ENCODE data around the gene DENND1A.

DENND1A gene

DNA sequence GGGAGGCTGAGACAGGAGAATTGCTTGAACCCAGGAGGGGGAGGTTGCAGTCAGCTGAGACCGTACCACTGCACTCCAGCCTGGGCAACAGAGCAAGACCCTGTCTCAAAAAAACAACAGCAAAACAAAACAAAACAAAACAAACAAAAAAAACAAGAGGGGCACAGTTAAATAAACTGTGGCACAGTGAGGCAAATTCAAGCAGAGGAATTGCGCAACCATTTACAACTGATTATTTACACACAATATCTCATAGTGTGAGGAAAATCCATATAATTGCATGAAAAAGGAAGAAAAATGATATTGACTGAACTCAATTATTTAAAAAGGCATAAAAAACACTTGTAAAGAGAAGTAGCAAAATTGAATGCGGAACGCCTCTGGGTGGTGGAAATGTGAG, 412.4 kb downstream of the DENND1A start:
- no peak for DNase-seq

GRCh38 chr9:123514766-123515165, 415.2 kb downstream of the DENND1A start:
- DNase-seq: no peak

GRCh38 chr9:123513554-123513953, 416.4 kb downstream of the DENND1A start:
- no peak for DNase-seq

DNA sequence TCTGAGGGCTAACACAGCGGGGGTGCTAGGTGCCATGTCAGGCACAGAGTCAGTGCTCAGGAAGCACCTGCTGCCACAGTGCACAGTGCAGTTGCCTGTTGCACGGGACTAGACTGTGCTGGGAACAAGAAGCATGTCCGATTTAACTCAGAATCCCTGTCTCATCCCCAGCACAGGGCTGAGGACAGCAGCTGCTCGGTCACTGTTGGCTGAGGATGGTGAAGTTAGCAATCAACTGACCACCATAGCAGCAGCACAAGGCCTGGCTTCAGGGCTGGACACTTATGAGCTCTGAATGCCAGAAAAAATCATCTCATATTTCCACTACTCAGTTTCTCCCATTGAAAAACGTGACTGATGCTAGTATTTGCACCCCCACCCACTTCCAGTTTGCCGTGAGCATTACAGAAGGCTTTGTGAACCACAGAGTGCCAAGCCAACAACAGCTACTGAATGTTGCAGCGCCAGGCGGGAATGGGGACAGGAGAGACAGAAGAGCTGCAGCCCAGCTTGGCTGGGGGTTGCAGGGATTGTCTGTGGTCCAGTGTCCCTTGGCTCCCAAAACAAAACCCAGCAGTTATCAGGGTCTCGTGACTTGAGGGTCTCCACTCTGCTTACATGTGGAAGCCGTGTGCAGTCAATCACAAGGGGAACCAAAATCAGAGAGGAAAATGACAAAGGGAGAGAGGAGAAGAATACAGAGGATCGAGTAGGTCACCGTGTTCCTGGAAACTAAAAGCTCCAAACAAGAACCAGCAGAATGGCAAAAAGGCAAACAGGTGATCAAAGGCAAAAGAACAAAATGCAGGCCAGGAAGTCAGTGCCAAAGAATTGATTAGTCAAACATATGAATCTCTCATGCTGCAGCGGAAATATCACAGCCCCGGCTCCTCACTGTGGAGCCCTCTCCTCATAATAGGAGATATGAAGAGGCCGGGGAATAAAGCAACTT, 418.3 kb downstream of the DENND1A start:
- no peak for DNase-seq

DNA sequence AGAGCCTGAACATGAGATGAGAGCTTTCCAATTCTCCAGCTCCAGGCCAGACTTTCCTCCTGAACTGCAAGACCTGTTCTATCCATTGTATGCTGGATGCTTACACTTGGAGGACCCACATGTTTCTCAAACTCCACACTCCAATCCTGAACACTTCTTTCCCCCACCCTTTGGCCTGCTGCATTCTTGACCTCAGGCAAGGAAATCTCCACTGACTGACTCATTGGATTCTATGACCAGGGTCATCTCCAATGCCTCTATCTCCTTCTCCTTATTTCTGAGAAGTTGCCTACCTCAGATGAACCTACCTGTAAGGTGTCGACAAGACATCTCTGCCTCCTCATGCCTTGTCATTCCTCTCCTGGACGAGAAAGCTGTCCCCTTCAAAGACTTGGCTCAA, 420.3 kb downstream of the DENND1A start:
- no peak for DNase-seq

- DNase-seq: no peak
Observed at GRCh38 chr9:123508048-123508447, 421.9 kb downstream of the DENND1A start.

DNA sequence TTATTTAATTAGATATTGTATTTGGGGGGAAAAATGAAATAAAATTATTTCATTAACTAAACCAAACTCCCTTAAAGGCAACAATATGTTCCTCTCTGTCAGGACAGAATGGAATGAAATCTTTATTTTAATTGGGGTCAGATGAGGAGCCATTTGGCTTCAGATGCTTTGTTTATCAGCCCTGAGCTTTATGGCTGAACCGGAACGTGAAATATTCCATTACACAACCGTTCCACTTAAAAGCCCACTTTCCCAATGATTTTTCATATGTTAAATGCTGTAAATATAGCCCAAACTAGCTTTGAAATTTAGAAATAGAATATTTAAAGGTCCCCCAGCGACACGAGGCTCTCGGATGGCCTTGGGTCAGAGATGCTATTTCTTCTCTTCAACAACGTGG, 424.4 kb downstream of the DENND1A start:
- DNase-seq: no peak

DNA sequence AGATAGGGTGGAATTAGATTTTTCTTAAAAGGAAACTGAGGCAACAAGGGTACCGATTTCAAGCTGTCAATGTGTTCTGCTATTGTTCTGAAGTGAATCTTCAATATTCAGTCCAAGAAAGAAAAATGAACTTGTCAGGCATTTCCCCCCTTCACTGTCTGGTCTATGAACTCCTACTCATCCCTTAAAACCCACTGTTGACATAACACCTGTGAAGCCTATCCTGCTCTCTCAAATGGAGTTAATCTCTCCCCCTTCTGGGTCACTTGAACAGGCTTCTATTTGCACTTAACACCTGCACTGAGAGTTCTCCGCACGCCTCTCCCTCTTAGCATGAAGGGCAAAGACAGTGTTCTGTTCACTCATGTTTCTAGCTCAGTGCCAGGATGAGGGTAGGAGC, 429.6 kb downstream of the DENND1A start:
- no peak for DNase-seq

- DNase-seq: no peak
Observed at GRCh38 chr9:123497830-123498229, 432.1 kb downstream of the DENND1A start.

- no peak for DNase-seq
Observed at GRCh38 chr9:123495731-123496130, 434.2 kb downstream of the DENND1A start.

- no peak for DNase-seq
Observed at GRCh38 chr9:123493627-123494026, 436.3 kb downstream of the DENND1A start.

DNA sequence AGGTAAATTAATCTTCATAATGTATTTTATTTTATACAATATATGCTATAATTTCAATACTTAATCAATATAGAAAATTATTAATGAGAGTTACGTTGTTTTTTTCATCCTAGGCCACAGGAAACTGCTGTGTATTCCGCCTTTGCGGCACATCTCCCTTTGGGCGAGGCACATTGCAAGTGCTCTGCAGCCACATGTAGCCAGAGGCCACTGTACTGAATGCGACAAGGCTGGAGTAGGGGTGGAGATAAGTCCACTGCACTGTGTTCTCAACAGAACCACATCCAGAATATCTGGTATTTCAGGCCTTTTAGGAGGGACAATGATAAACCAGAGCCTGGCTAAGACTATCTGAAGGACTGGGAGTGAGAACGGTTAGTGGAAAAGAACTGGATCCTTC, 439.2 kb downstream of the DENND1A start:
- no peak for DNase-seq

- no peak for DNase-seq
Observed at GRCh38 chr9:123488722-123489321, 441.1 kb downstream of the DENND1A start.

- no peak for DNase-seq
Observed at GRCh38 chr9:123487944-123488548, 441.9 kb downstream of the DENND1A start.

- DNase-seq: no peak
Observed at GRCh38 chr9:123486431-123486830, 443.5 kb downstream of the DENND1A start.

- no peak for DNase-seq
Observed at GRCh38 chr9:123485216-123485615, 444.7 kb downstream of the DENND1A start.

GRCh38 chr9:123484130-123484529, 445.8 kb downstream of the DENND1A start:
- no peak for DNase-seq

DNA sequence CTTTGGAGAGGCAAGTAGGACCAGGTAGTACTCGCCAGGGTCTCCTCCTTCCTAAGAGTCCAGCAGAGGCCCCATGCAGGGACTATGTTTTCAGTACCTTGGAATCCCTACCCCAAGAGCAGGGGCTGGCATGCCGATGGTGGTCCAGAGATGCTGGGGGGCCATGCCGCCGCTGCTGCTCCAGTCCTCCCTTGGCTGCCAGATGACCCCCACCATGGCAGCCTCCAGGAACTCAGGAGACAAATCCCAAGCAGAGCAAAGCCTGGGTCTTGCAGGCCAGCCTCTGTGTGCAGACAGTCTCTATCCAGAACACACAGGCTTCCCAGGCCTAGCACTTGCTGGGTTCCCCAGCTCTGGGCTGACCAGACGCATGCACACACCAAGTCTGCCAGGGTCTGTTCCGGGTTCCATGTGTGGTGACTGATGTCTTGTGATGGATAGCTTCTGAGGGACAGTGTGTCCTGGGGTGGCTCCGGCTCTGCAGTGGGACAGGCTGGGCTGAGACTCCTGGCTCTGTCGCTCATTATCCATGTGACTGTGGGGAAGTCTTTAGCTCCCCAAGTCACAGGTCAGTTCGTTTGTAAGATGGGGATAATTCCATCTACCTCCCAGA, 446.6 kb downstream of the DENND1A start:
- no peak for DNase-seq

DNA sequence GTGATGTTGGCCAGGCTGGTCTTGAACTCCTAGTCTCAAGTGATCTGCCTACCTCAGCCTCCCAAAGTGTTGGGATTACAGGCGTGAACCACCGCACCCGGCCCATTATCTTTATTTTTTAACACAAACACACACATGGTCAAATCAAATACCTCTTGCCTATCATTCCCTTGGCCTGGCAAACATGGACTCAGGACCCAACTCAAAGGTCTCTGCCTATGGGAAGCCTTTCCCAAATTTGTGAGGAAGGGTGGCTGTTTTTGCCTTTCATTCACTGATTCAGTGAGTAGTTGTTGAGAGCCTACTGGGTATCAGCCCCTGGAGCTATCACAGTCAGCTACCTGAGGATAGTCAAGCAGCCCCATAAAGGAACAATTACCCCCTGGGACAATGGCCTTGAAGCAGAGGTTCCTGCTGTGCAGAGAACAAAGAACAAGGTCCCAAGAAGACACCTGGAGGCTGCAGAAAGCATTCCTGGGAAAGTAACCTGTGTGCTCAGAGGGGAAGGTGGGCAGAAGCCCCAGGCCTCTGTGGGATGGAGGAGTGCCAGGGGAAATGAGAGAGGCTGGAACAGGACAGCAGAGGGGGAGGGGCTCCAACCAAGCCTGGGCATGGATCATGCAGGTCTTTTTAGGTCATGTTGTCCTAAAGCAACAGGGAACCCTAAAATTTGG, 447.5 kb downstream of the DENND1A start:
- no peak for DNase-seq

DNA sequence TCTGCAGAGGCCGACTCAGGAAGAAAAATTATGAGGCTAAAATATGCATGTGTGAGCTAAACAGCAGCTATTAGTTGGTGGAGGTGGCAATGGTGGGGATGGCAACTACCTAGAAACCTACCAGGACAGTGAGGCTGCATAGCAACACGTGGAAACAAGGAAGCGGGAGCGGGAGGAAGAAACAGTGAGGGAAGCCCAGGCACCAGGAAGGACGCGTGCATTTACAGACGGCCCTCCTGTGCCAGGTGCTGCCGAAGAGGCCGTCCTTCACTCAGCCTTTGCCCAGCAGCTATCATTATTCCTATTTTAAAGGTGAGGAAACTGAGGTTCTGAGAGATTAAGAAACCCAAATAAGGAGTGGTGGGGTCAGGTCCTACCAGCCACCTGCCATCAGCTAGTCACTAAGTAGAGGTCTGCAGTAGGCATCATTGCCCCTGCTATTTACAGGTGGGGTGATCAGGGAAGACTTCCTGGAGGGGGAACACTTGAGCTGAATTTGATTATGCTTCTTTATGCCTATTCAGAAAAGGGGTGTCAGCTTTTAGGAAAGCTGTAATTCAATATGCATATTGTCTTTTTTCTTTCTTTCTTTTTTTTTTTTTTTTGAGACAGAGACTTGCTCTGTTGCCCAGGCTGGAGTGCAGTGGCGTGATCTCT, 448.6 kb downstream of the DENND1A start:
- no peak for DNase-seq

DNA sequence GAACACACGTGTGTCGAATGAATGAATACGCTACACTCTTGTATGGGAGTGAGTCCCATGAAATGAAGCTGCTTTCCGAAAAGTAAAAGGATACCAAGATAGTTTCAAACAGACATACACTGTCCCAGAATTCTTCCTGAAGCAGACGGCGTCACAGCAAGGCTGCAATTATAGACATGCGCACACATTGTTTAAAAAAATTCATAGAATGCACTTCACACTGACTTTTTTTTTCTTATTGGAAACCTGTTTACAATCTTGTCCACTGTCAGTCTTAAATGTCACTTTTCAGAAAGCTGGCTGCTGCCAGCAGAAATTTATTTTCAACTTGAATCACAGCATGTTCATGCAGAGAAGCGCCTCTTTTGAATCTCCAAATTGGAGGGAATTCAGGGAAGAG, 449.1 kb downstream of the DENND1A start:
- no peak for DNase-seq

- no peak for DNase-seq
Observed at GRCh38 chr9:123480096-123480495, 449.8 kb downstream of the DENND1A start.

All from DMS79 (cell line).